OCI-LY3 (cell line): Measurements from ENCODE around the gene TSPAN12.

Experiments used
- EZH2phosphoT487 ChIP-seq: fragments of 200-600 bp; shearing (Covaris generic); IDR thresholded peaks from 2 replicates; pipeline ENCODE4 v1.6.1; 2018; ENCODE audit warnings: antibody characterized with exemption, mixed run types, low read depth
- TF ChIP-seq, protein P1 (sequence below): fragments of 200-600, 300-600 bp; sonication (generic); IDR thresholded peaks from 2 replicates; pipeline ENCODE4 v1.5.1; 2014; ENCODE audit warnings: antibody characterized with exemption, low read length, low read depth

GRCh38 chr7:120760050-120760449, 97.9 kb downstream of the TSPAN12 start:
- TF ChIP-seq, protein P1, sequence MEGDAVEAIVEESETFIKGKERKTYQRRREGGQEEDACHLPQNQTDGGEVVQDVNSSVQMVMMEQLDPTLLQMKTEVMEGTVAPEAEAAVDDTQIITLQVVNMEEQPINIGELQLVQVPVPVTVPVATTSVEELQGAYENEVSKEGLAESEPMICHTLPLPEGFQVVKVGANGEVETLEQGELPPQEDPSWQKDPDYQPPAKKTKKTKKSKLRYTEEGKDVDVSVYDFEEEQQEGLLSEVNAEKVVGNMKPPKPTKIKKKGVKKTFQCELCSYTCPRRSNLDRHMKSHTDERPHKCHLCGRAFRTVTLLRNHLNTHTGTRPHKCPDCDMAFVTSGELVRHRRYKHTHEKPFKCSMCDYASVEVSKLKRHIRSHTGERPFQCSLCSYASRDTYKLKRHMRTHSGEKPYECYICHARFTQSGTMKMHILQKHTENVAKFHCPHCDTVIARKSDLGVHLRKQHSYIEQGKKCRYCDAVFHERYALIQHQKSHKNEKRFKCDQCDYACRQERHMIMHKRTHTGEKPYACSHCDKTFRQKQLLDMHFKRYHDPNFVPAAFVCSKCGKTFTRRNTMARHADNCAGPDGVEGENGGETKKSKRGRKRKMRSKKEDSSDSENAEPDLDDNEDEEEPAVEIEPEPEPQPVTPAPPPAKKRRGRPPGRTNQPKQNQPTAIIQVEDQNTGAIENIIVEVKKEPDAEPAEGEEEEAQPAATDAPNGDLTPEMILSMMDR: no peak
- TF ChIP-seq EZH2phosphoT487: no peak
